ENCODE results near the gene NTN3. TPM values are rescaled to one million over a fixed set of nuclear protein-coding genes. Genes with fewer than 3 reads are reported as not detected.
A peak's percentile ranks its signal among the peaks of the same experiment; 100 is the strongest.

Gene NTN3
- total and polyA plus RNA-seq, 5 donors from 2014 or later, result not detected

DNA sequence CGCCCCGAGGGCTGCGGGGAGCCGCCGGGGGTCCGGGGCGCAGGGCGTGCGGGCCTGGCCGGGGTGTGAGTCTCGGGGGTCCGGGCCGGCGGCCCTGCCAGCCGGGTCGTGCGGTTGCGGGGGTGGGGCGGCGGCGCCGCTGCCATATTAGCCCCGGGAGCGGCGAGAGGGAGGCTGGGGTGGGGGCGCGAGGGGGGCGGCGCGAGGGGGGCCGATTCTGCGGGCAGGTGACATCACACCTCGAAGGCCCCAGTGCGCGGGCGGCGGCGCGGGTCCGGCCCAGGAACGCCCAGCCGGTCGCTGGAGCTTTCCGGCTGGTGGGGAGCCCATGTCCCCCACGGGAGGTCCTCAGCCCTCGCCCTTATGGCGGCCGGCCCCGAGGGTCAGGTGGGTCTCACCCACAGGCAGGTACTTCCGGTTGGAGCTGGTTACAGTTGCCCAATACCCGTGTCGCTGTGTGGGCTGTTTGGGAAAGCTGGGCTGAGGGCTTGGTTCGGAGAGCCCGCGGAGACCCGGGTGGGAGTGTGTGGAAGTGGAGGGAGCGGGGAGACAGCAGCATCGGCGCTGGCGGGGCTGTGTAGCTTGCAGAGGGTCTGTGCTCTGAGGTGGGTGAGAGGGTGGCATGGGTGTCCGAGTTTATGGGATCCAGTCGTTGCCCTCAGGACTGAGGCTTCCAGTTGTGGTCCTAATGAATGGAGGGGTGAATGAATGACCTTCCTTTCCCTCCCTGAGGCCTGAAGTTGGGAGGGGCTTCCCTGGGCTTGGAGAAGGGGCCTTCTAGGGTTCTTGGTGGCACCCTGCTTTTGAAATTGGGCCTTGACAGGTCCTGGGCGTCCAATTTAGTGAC, 43.5 kb downstream of the NTN3 start:
- DNase-seq (peak in 2 of 3 donors; percentile 39 to 45), ATAC-seq (ENCODE audit: low read depth in 2 of 2) (no peak)
- Mint-ChIP-seq H3K27ac (peak overlapping the region; percentile 94 to 97 (median 95)), H3K9me3 (no peaks in the 10 kb centered on the region), H3K27me3 (peaks cover 11% of the 10 kb centered on the region), H3K36me3 (peaks cover 11% of the 10 kb centered on the region), H3K4me3 (peak overlapping the region; percentile 91 to 96 (median 94)), H3K4me1 (peaks cover 19 to 63% (median 33%) of the 10 kb centered on the region in 4 donors)
- H3K9me3 ChIP-seq (ENCODE audit: control insufficient read depth in 2 of 2, low read length in 2 of 2), result no peaks in the 10 kb centered on the region
- H3K4me1 ChIP-seq (ENCODE audit: control insufficient read depth, insufficient read depth, low read length, poor library complexity, severe bottlenecking), result peaks cover 53% of the 10 kb centered on the region
- H3K27ac ChIP-seq (ENCODE audit: insufficient read depth, low read length, poor library complexity, severe bottlenecking), result peak overlapping the region; percentile 97
- H3K4me3 ChIP-seq (ENCODE audit: low read depth, low read length), result peak overlapping the region; percentile 83
- H3K36me3 ChIP-seq (ENCODE audit: control insufficient read depth, insufficient read depth, low read length), result peaks cover 6% of the 10 kb centered on the region
- H3K27me3 ChIP-seq (ENCODE audit: control insufficient read depth, insufficient read depth, low read length), result no peaks in the 10 kb centered on the region

DNA sequence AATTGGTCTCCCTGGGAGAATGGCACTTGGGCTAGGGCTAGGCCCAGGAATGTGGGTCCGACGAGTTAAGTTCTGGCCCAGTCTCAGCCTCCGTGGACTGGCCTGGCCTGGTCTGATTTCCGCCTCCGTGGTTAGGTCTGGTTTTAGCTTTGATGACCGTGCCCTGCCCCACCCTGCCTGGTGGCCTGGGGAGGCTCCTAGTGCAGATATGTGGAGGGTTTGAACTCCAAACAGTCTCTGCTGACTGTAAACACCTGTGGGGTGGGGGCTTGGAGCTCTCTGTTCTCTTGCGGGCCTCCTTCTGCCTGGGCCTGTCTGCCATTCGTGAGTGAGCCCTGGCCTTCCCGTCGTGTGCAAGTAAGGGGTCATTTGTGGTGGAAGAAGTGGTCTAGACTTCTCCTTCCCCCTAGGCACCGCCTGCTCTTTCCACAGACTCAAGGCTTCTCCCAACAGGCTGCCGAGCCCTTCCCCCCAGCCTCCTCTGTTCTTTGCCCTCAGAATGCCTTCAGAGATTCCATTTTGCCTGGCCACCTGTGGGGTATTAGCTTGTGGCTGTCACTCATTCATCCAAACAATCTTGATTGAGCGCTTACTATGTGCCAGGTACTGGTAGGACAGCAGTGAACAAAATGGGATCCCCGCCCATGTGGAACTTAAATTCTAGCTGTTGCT, 44.2 kb downstream of the NTN3 start:
- H3K4me3 ChIP-seq (ENCODE audit: low read depth, low read length), result peak overlapping the region; percentile 83
- no peaks in the 10 kb centered on the region for H3K27me3 ChIP-seq (ENCODE audit: control insufficient read depth, insufficient read depth, low read length)
- peak overlapping the region; percentile 91 to 96 (median 94) for H3K4me3 Mint-ChIP-seq
- no peaks in the 10 kb centered on the region for H3K9me3 Mint-ChIP-seq
- no peak for ATAC-seq (ENCODE audit: low read depth in 2 of 2)
- peaks cover 11% of the 10 kb centered on the region for H3K27me3 Mint-ChIP-seq
- peaks cover 58% of the 10 kb centered on the region for H3K4me1 ChIP-seq (ENCODE audit: control insufficient read depth, insufficient read depth, low read length, poor library complexity, severe bottlenecking)
- peaks cover 11% of the 10 kb centered on the region for H3K36me3 Mint-ChIP-seq
- peaks cover 7% of the 10 kb centered on the region for H3K36me3 ChIP-seq (ENCODE audit: control insufficient read depth, insufficient read depth, low read length)
- H3K27ac Mint-ChIP-seq, result peak overlapping the region; percentile 94 to 97 (median 95)
- no peaks in the 10 kb centered on the region for H3K9me3 ChIP-seq (ENCODE audit: control insufficient read depth in 2 of 2, low read length in 2 of 2)
- peaks cover 25 to 68% (median 38%) of the 10 kb centered on the region in 4 donors for H3K4me1 Mint-ChIP-seq
- peak overlapping the region; percentile 97 for H3K27ac ChIP-seq (ENCODE audit: insufficient read depth, low read length, poor library complexity, severe bottlenecking)
- no peak for DNase-seq

- no peak overlapping the region for H3K4me3 ChIP-seq (ENCODE audit: low read depth, low read length)
- H3K27me3 Mint-ChIP-seq, result peaks cover 16% of the 10 kb centered on the region
Measured at GRCh38 chr16:2516391-2517240, 45.5 kb downstream of the NTN3 start.

GRCh38 chr16:2517954-2518605, 47.0 kb downstream of the NTN3 start:
- peaks cover 0 to 3% (median 0%) of the 10 kb centered on the region in 7 donors for H3K9me3 Mint-ChIP-seq
- Histone ChIP-seq H3K27ac (ENCODE audit: insufficient read depth, low read length, poor library complexity, severe bottlenecking) (no peak overlapping the region), H3K9me3 (ENCODE audit: control insufficient read depth in 2 of 2, low read length in 2 of 2) (no peaks in the 10 kb centered on the region), H3K4me3 (ENCODE audit: low read depth, low read length) (no peak overlapping the region), H3K36me3 (ENCODE audit: control insufficient read depth, insufficient read depth, low read length) (peaks cover 11% of the 10 kb centered on the region), H3K27me3 (ENCODE audit: control insufficient read depth, insufficient read depth, low read length) (no peaks in the 10 kb centered on the region), H3K4me1 (ENCODE audit: control insufficient read depth, insufficient read depth, low read length, poor library complexity, severe bottlenecking) (peaks cover 64% of the 10 kb centered on the region)
- peak overlapping the region; percentile 7 to 95 (median 88) for H3K27ac Mint-ChIP-seq
- DNase-seq, result no peak
- H3K4me1 Mint-ChIP-seq, result peaks cover 25 to 70% (median 36%) of the 10 kb centered on the region in 4 donors
- peak overlapping the region in 3 of 4 donors; percentile 58 to 96 (median 91) for H3K4me3 Mint-ChIP-seq
- H3K36me3 Mint-ChIP-seq, result peaks cover 11% of the 10 kb centered on the region
- ATAC-seq (ENCODE audit: low read depth in 2 of 2), result no peak
- peaks cover 16% of the 10 kb centered on the region for H3K27me3 Mint-ChIP-seq

More at GRCh38 chr16:2516391-2517240, 45.5 kb downstream of the NTN3 start:
- peak overlapping the region; percentile 8 for H3K27ac ChIP-seq (ENCODE audit: insufficient read depth, low read length, poor library complexity, severe bottlenecking)
- H3K4me1 ChIP-seq (ENCODE audit: control insufficient read depth, insufficient read depth, low read length, poor library complexity, severe bottlenecking), result peaks cover 69% of the 10 kb centered on the region
- no peaks in the 10 kb centered on the region for H3K9me3 ChIP-seq (ENCODE audit: control insufficient read depth in 2 of 2, low read length in 2 of 2)
- no peak for ATAC-seq (ENCODE audit: low read depth in 2 of 2)
- Mint-ChIP-seq H3K4me1 (peaks cover 25 to 78% (median 38%) of the 10 kb centered on the region in 4 donors), H3K36me3 (peaks cover 11% of the 10 kb centered on the region), H3K27ac (peak overlapping the region; percentile 60 to 97 (median 95)), H3K4me3 (peak overlapping the region; percentile 91 to 96 (median 94)), H3K9me3 (peaks cover 0 to 3% (median 0%) of the 10 kb centered on the region in 7 donors)
- no peaks in the 10 kb centered on the region for H3K27me3 ChIP-seq (ENCODE audit: control insufficient read depth, insufficient read depth, low read length)
- no peak for DNase-seq
- H3K36me3 ChIP-seq (ENCODE audit: control insufficient read depth, insufficient read depth, low read length), result peaks cover 7% of the 10 kb centered on the region

DNA sequence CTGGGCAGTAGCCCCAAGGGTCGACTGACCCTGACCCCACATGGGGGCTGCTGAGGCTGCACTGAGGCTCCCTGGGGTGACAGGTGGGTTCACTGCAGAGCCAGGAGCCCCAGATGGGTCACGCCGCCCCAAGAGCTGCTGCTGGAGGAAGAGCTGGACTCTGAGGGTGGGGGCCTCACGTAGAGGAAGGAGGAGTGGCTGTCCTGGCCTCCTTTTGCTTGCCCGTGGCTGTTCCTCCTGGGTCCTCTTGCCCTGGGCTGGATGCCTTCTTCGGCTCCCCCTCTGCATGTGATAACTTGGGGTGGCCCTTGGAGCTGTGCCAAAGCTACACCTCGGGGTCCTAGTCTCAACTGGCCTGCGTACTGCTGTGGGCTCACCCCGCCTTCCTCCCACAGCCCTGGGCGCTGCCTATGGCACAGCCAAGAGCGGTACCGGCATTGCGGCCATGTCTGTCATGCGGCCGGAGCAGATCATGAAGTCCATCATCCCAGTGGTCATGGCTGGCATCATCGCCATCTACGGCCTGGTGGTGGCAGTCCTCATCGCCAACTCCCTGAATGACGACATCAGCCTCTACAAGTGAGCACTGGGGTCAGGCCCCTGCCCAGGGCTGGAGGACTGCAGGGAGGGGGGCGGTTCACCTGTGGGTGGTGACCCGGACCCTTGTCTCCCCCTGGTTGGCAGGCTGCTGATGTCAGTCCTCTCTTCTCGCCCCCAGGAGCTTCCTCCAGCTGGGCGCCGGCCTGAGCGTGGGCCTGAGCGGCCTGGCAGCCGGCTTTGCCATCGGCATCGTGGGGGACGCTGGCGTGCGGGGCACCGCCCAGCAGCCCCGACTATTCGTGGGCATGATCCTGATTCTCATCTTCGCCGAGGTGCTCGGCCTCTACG, 48.0 kb downstream of the NTN3 start:
- H3K4me3 Mint-ChIP-seq, result peak overlapping the region; percentile 61 to 96 (median 82)
- H3K27ac Mint-ChIP-seq, result peak overlapping the region; percentile 86 to 92 (median 88)
- Histone ChIP-seq H3K36me3 (ENCODE audit: control insufficient read depth, insufficient read depth, low read length) (peaks cover 21% of the 10 kb centered on the region), H3K9me3 (ENCODE audit: control insufficient read depth in 2 of 2, low read length in 2 of 2) (no peaks in the 10 kb centered on the region), H3K4me1 (ENCODE audit: control insufficient read depth, insufficient read depth, low read length, poor library complexity, severe bottlenecking) (peaks cover 61% of the 10 kb centered on the region), H3K4me3 (ENCODE audit: low read depth, low read length) (no peak overlapping the region), H3K27me3 (ENCODE audit: control insufficient read depth, insufficient read depth, low read length) (no peaks in the 10 kb centered on the region), H3K27ac (ENCODE audit: insufficient read depth, low read length, poor library complexity, severe bottlenecking) (peak overlapping the region; percentile 85)
- no peak for DNase-seq
- H3K9me3 Mint-ChIP-seq, result peaks cover 0 to 3% (median 0%) of the 10 kb centered on the region in 7 donors
- no peak for ATAC-seq (ENCODE audit: low read depth in 2 of 2)
- peaks cover 16% of the 10 kb centered on the region for H3K27me3 Mint-ChIP-seq
- H3K4me1 Mint-ChIP-seq, result peaks cover 25 to 73% (median 39%) of the 10 kb centered on the region in 4 donors
- peaks cover 11% of the 10 kb centered on the region for H3K36me3 Mint-ChIP-seq

- Mint-ChIP-seq H3K4me3 (peak overlapping the region; percentile 81 to 96 (median 86)), H3K36me3 (peaks cover 17% of the 10 kb centered on the region), H3K9me3 (peaks cover 0 to 6% (median 0%) of the 10 kb centered on the region in 7 donors), H3K27ac (peak overlapping the region; percentile 90 to 95 (median 92)), H3K27me3 (peaks cover 13% of the 10 kb centered on the region), H3K4me1 (peaks cover 25 to 75% (median 42%) of the 10 kb centered on the region in 4 donors)
- Histone ChIP-seq H3K9me3 (ENCODE audit: control insufficient read depth in 2 of 2, low read length in 2 of 2) (no peaks in the 10 kb centered on the region), H3K36me3 (ENCODE audit: control insufficient read depth, insufficient read depth, low read length) (peaks cover 27% of the 10 kb centered on the region), H3K4me1 (ENCODE audit: control insufficient read depth, insufficient read depth, low read length, poor library complexity, severe bottlenecking) (peaks cover 58% of the 10 kb centered on the region), H3K27ac (ENCODE audit: insufficient read depth, low read length, poor library complexity, severe bottlenecking) (peak overlapping the region; percentile 85), H3K4me3 (ENCODE audit: low read depth, low read length) (peak overlapping the region; percentile 19), H3K27me3 (ENCODE audit: control insufficient read depth, insufficient read depth, low read length) (no peaks in the 10 kb centered on the region)
- ATAC-seq (ENCODE audit: low read depth in 2 of 2) (no peak), DNase-seq (no peak)
Measured at GRCh38 chr16:2519711-2520080, 48.6 kb downstream of the NTN3 start.
